ENCODE results near the gene HES7. TPM values are rescaled to one million over a fixed set of nuclear protein-coding genes. Genes with fewer than 3 reads are reported as not detected.

Gene HES7
- total and polyA plus RNA-seq, 2 donors from 2014 or later = 0.25 TPM; not detected in 1

DNA sequence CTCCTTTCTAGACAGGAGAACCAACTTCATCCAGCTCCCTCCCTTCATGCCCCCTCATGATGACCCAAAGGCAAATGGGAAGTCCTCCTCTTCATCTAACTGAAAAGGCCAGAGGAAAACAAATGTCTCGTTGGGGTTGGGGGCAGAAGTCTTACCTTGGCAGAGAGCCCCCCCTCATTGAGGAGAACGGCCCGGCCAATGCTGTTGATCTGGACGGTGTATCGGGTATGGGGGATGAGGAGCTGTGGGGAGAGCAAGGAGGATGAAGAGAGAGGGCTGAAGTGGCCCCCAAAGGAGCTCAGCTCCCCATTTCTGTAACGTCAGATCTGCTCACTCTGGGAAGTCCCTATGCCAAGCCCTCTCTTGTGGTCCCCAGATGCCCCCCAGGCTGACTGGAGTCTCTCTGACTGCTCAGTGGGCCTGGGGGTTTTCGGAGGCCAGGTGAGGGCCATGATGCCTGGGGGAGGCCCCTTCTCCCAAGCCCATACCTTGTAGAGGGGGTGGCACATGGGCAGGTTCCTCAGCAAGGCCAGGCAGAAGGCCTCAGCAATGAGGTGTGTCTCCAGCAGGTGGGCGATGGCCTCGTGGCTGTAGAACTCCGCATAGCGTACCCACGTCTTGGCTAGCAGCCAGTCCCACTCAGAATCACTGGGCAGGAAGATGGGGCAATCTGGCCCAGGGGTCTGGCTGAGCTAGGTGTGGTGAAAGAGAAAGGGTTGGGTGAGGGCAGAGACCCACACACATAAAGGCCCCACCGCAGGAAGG lies 47.2 kb downstream of the HES7 start:
- H3K27me3 ChIP-seq (ENCODE audit: control insufficient read depth, insufficient read depth, low read length) = peaks cover 39% of the 10 kb centered on the region
- H3K9me3 ChIP-seq (ENCODE audit: control insufficient read depth in 2 of 3, insufficient read depth in 1 of 3, low read length in 3 of 3) = no peaks in the 10 kb centered on the region
- H3K4me1 ChIP-seq (ENCODE audit: control insufficient read depth in 2 of 3, insufficient read depth in 2 of 3, low read depth in 1 of 3, low read length in 3 of 3) = peaks cover 0 to 18% (median 0%) of the 10 kb centered on the region in 3 donors
- H3K9ac ChIP-seq (ENCODE audit: low read length in 3 of 3) = no peak overlapping the region
- FAIRE-seq (no peak), DNase-seq (peak in 1 of 5 donors; percentile 37)
- intact Hi-C loops (cut with DNase I) = no loop called here
- H3K4me3 ChIP-seq (ENCODE audit: low read length in 3 of 3) = no peak overlapping the region
- TF ChIP-seq, protein P1, sequence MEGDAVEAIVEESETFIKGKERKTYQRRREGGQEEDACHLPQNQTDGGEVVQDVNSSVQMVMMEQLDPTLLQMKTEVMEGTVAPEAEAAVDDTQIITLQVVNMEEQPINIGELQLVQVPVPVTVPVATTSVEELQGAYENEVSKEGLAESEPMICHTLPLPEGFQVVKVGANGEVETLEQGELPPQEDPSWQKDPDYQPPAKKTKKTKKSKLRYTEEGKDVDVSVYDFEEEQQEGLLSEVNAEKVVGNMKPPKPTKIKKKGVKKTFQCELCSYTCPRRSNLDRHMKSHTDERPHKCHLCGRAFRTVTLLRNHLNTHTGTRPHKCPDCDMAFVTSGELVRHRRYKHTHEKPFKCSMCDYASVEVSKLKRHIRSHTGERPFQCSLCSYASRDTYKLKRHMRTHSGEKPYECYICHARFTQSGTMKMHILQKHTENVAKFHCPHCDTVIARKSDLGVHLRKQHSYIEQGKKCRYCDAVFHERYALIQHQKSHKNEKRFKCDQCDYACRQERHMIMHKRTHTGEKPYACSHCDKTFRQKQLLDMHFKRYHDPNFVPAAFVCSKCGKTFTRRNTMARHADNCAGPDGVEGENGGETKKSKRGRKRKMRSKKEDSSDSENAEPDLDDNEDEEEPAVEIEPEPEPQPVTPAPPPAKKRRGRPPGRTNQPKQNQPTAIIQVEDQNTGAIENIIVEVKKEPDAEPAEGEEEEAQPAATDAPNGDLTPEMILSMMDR (IDR thresholded peaks at IDR 0.05; ENCODE audit: borderline replicate concordance, extremely low read depth, insufficient read depth) = no peak
- H3K27ac ChIP-seq (ENCODE audit: low read depth in 2 of 2, low read length in 2 of 2) = no peak overlapping the region
- H3K36me3 ChIP-seq (ENCODE audit: control insufficient read depth in 2 of 3, insufficient read depth in 3 of 3, low read length in 3 of 3) = no peaks in the 10 kb centered on the region

DNA sequence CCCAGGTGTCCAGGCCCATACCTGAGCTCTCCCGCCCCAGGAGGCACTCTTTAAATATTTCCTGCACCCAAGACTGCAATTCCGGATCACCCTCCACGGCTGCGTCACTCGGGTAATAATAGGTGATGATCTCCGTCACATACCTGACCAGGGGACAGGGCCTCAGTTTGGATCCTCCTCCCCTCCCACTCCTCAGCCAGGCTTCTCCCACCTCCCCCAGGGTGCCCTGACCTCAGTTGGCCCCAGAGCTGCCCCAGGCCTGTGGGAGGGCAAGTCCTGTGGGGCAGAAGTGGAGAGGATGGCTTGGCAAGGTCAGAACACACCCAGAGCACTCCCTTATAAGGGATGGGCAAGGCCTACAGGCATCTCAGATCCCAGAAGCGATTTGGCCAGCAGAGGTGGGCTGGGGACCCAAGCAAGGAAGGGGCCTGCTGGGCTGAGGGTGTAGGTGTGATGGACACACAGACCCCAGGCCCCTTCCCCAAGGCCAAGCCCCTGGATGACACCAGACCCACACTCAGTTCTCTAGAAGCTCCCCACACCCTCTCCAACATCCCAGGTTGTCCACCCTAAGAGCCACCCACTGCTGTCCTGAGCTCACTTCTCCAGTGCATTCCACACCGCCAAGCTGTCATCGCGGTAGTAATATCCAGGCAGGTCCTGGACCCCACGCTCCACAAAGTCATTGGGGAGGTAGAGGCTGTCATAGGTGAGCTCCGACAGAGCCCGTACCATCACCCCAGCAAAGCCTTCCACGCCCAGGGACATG lies 48.1 kb downstream of the HES7 start:
- FAIRE-seq (no peak), DNase-seq (peak in 1 of 5 donors; percentile 35)
- Histone ChIP-seq H3K27ac (ENCODE audit: low read depth in 2 of 2, low read length in 2 of 2) (no peak overlapping the region), H3K27me3 (ENCODE audit: control insufficient read depth, insufficient read depth, low read length) (peaks cover 36% of the 10 kb centered on the region), H3K9ac (ENCODE audit: low read length in 3 of 3) (no peak overlapping the region), H3K9me3 (ENCODE audit: control insufficient read depth in 2 of 3, insufficient read depth in 1 of 3, low read length in 3 of 3) (no peaks in the 10 kb centered on the region), H3K4me1 (ENCODE audit: control insufficient read depth in 2 of 3, insufficient read depth in 2 of 3, low read depth in 1 of 3, low read length in 3 of 3) (peaks cover 0 to 18% (median 0%) of the 10 kb centered on the region in 3 donors), H3K36me3 (ENCODE audit: control insufficient read depth in 2 of 3, insufficient read depth in 3 of 3, low read length in 3 of 3) (no peaks in the 10 kb centered on the region), H3K4me3 (ENCODE audit: low read length in 3 of 3) (no peak overlapping the region)
- intact Hi-C loops (cut with DNase I) = no loop called here
- TF ChIP-seq, protein P1 (IDR thresholded peaks at IDR 0.05; ENCODE audit: borderline replicate concordance, extremely low read depth, insufficient read depth) = no peak

DNA sequence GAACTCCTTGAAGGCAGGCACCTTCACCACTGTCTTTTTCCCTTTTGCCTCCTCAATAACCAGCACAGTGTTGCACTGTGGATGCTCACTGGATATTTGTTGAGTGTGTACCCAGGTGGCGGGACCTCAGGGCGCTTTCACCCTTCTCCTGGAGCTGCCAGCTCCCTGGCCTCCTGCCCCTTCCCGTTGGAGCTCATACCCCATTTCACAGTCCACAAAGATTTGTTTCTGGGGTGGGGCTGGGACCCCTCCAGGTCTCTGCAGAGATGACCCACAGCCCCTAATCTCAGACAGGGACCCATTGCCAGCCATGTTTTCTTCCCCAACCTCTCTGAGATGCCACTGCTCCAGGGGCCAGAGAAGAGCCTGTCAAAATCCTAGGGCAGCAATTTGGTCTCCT lies 48.8 kb downstream of the HES7 start:
- TF ChIP-seq, protein P1 (IDR thresholded peaks at IDR 0.05; ENCODE audit: borderline replicate concordance, extremely low read depth, insufficient read depth) = no peak
- no peaks in the 10 kb centered on the region for H3K9me3 ChIP-seq (ENCODE audit: control insufficient read depth in 2 of 3, insufficient read depth in 1 of 3, low read length in 3 of 3)
- intact Hi-C loops (cut with DNase I) = no loop called here
- peaks cover 0 to 18% (median 0%) of the 10 kb centered on the region in 3 donors for H3K4me1 ChIP-seq (ENCODE audit: control insufficient read depth in 2 of 3, insufficient read depth in 2 of 3, low read depth in 1 of 3, low read length in 3 of 3)
- no peak overlapping the region for H3K9ac ChIP-seq (ENCODE audit: low read length in 3 of 3)
- no peak for FAIRE-seq
- peak in 1 of 5 donors; percentile 22 for DNase-seq
- H3K4me3 ChIP-seq (ENCODE audit: low read length in 3 of 3) = no peak overlapping the region
- H3K27ac ChIP-seq (ENCODE audit: low read depth in 2 of 2, low read length in 2 of 2) = no peak overlapping the region
- H3K27me3 ChIP-seq (ENCODE audit: control insufficient read depth, insufficient read depth, low read length) = peaks cover 34% of the 10 kb centered on the region
- H3K36me3 ChIP-seq (ENCODE audit: control insufficient read depth in 2 of 3, insufficient read depth in 3 of 3, low read length in 3 of 3) = no peaks in the 10 kb centered on the region

All from kidney (tissue), 14 donors.